ENCODE measurements around the gene MRM3. TPM values are rescaled to one million over a fixed set of nuclear protein-coding genes. Genes with fewer than 3 reads are reported as not detected.

The MRM3 gene
- total RNA-seq, 4 donors from 2014 or later = 20.5 to 33.9 (median 27.8) TPM

- H3K36me3 ChIP-seq = peaks cover 0 to 63% of the 10 kb centered on the region in 2 donors
Observed at GRCh38 chr17:806346-806745, 24.2 kb downstream of the MRM3 start.

DNA sequence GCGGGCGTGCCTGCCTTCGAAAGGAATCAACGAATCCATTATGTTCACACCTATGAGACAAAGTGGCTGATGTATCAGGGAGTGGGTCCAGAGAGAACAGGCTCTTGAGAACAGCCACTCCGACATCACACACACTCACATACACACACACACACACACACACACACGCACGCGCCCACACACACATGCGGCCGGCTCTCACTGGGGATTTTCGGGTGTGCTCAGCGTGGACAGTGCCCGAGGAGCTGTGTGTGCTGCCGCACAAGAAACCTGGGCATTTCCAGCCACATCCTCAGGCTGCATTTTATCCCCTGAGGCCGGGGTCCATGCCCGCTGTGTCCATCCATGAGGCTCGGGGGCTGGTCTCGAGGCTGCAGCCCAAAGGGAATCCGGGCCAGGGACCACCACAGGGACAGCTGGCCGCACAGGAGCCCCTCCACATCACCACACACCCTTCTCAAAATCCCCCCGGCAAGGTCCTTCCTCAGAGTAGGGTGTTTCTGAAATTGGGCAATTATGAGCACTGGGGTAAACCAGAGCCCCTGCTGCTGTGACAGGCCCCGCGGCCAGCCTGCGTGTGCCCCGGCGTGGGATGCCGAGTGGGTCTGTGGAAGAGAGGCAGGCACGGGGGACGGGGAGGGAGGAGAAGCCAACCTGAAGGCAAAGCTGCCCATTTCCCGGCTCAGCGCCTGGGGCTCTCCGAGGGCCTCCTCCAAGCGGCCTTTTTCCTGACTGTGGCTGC is 24.8 kb downstream of the MRM3 start:
- Histone ChIP-seq H3K4me3 (no peak overlapping the region), H3K27me3 (no peaks in the 10 kb centered on the region), H3K36me3 (peaks cover 0 to 60% of the 10 kb centered on the region in 2 donors), H3K4me1 (no peaks in the 10 kb centered on the region), H3K27ac (no peak overlapping the region), H3K9me3 (no peaks in the 10 kb centered on the region)
- WGBS, 2 donors (ENCODE audit: low coverage in 1 of 2) = 60 to 87% methylated on average over 2 to 13 of the region's 33 CpGs
- TF ChIP-seq POLR2A (IDR thresholded peaks at IDR 0.05) (no peak), POLR2AphosphoS5 (IDR thresholded peaks at IDR 0.05) (no peak), EP300 (IDR thresholded peaks at IDR 0.05) (no peak)
- TF ChIP-seq, protein P1, sequence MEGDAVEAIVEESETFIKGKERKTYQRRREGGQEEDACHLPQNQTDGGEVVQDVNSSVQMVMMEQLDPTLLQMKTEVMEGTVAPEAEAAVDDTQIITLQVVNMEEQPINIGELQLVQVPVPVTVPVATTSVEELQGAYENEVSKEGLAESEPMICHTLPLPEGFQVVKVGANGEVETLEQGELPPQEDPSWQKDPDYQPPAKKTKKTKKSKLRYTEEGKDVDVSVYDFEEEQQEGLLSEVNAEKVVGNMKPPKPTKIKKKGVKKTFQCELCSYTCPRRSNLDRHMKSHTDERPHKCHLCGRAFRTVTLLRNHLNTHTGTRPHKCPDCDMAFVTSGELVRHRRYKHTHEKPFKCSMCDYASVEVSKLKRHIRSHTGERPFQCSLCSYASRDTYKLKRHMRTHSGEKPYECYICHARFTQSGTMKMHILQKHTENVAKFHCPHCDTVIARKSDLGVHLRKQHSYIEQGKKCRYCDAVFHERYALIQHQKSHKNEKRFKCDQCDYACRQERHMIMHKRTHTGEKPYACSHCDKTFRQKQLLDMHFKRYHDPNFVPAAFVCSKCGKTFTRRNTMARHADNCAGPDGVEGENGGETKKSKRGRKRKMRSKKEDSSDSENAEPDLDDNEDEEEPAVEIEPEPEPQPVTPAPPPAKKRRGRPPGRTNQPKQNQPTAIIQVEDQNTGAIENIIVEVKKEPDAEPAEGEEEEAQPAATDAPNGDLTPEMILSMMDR (IDR thresholded peaks at IDR 0.05) = no peak
- no peak for ATAC-seq

More at GRCh38 chr17:806346-806745, 24.2 kb downstream of the MRM3 start:
- no peaks in the 10 kb centered on the region for H3K9me3 ChIP-seq
- 76% methylated on average over 12 of the region's 13 CpGs; no CpG with 5 or more reads in 1 of the 2 donors for WGBS, 2 donors (ENCODE audit: low coverage in 1 of 2)
- no peaks in the 10 kb centered on the region for H3K4me1 ChIP-seq
- H3K27ac ChIP-seq = no peak overlapping the region
- TF ChIP-seq POLR2A (IDR thresholded peaks at IDR 0.05) (no peak), POLR2AphosphoS5 (IDR thresholded peaks at IDR 0.05) (no peak), EP300 (IDR thresholded peaks at IDR 0.05) (no peak)
- TF ChIP-seq, protein P1 (IDR thresholded peaks at IDR 0.05) = no peak
- H3K27me3 ChIP-seq = no peaks in the 10 kb centered on the region
- ATAC-seq = no peak
- no peak overlapping the region for H3K4me3 ChIP-seq

DNA sequence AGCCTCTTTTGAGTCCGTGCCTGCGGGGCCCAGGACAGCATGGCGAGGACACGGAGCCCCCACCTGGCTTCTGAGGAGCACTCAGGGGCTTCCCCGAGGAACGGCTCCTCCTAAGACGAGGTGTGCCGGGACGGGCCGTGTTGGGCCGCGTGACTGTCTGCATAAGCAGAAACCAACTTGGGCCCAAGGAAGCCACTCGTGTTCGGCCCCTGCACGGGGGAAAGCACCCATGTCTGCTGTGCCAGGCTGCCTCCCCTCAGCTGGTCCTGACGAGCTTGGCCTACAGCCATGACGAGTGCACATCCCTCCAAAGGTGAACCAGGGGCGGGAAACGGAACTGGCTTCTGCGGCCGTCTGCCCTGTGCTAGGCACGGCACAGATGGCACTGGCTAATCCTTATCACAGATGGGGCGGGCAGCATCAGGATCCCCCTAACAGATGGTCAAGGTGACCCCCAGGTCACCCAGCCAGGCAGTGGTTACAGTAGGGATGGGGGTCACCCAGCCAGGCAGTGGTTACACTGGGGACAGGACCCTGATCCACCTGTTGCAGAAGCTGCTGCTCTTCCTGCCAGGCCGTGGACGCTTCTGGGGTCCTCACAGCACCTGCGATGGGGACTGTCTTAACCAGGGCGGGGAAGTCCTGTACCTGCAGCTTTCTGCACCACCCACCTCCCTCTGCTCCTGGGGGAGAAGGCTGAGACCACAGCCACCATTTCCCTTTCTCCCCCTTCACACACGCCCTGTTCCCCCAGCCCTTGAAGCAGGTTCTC is 25.6 kb downstream of the MRM3 start:
- no peak overlapping the region for H3K4me3 ChIP-seq
- H3K27me3 ChIP-seq = no peaks in the 10 kb centered on the region
- TF ChIP-seq POLR2AphosphoS5 (IDR thresholded peaks at IDR 0.05) (no peak), POLR2A (IDR thresholded peaks at IDR 0.05) (no peak), EP300 (IDR thresholded peaks at IDR 0.05) (no peak)
- TF ChIP-seq, protein P1 (IDR thresholded peaks at IDR 0.05) = no peak
- WGBS, 2 donors (ENCODE audit: low coverage in 1 of 2) = 91 to 100% methylated on average over 1 to 5 of the region's 28 CpGs
- no peaks in the 10 kb centered on the region for H3K4me1 ChIP-seq
- ATAC-seq = no peak
- H3K9me3 ChIP-seq = no peaks in the 10 kb centered on the region
- H3K27ac ChIP-seq = no peak overlapping the region
- peaks cover 0 to 58% of the 10 kb centered on the region in 2 donors for H3K36me3 ChIP-seq

DNA sequence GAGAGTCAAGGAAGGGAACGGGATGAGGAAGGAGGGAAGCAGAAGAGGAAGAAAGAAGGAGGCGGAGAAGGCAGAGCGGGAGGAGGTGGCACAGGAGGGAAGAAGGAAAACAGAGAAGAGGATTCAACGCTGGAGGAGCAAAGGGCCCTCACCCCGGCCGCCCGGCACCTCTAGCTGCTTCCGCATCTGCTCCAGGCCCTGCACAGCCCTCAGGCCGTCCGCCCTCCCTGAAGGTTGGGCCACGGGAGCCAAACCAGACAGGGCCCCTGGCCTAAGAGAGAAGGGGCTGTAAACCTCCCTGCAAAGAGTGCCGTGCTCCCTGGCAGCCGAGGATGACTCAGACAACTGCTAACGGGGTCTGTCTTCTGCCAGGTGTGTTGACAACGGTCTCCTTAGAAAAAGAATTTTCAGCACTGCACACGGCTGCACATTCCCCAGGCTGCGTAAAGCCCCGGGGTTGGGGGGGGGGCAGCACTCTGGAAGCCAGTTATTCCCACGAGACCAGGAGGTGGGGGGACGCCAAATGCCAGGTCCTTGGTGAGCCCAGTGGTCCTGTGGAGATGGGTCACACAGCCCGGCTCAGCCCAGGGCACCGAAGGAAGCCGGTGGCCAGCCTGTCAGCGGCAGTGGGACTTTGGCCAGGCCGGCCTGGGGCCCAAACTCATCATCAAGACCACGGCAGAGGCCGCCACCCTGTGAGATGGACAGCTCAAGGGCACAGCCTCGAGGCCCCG is 29.1 kb downstream of the MRM3 start:
- TF ChIP-seq POLR2A (IDR thresholded peaks at IDR 0.05) = no peak
- no peak for TF ChIP-seq EP300 (IDR thresholded peaks at IDR 0.05)
- TF ChIP-seq, protein P1 (IDR thresholded peaks at IDR 0.05) = no peak
- TF ChIP-seq POLR2AphosphoS5 (IDR thresholded peaks at IDR 0.05) = no peak
- Histone ChIP-seq H3K4me1 (no peaks in the 10 kb centered on the region), H3K27me3 (no peaks in the 10 kb centered on the region), H3K36me3 (peaks cover 0 to 65% of the 10 kb centered on the region in 2 donors), H3K27ac (no peak overlapping the region), H3K4me3 (no peak overlapping the region), H3K9me3 (no peaks in the 10 kb centered on the region)
- no peak for ATAC-seq
- WGBS, 2 donors (ENCODE audit: low coverage in 1 of 2) = 71 to 74% methylated on average over 5 to 7 of the region's 29 CpGs

All from gastroesophageal sphincter (tissue), 4 donors.